G401 (cell line): ENCODE measurements around the gene BLID. TPM values are rescaled to one million over a fixed set of nuclear protein-coding genes. Genes with fewer than 3 reads are reported as not detected.

Source experiments
- DNase-seq: peaks from one replicate; pipeline ENCODE4 v3.0.0-alpha.2; 2015; ENCODE audit warnings: low spot score
- in situ Hi-C: cut with HindIII; loops from 2 replicates; pipeline ENCODE4 v1.10.0; 2016; ENCODE audit warnings: low sequenced_read_pairs, mixed read lengths
- total RNA-seq: library from RNA; depleted of rRNA; stranded (reverse); fragments of >200 nt; shearing (Covaris generic); gene quantifications from 2 replicates; pipeline ENCODE4 v1.2.3, GENCODE V29; 2014

The BLID gene
- total RNA-seq, 1 experiment from 2014 or later, result not detected

DNA sequence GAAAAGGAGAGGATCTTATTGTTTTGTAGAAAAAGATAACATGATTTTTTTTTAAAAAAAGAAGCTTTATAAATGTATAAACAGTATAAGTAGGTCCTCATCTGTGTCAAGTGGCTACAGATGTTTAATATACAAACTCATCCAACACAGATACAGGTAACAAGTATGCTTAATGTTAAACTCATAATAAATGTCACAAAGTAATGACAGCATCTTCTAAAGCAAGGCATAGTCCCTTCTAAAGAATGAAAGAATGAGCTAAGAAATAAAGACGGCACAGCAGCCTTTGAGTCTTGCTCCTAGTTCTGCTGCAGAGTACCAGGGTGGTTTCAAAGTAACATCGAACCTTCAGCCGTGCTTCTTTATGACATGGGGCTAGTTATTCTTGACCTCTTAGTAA is 28.7 kb upstream of the BLID start:
- in situ Hi-C loops, result no loop called here
- DNase-seq, result no peak

DNA sequence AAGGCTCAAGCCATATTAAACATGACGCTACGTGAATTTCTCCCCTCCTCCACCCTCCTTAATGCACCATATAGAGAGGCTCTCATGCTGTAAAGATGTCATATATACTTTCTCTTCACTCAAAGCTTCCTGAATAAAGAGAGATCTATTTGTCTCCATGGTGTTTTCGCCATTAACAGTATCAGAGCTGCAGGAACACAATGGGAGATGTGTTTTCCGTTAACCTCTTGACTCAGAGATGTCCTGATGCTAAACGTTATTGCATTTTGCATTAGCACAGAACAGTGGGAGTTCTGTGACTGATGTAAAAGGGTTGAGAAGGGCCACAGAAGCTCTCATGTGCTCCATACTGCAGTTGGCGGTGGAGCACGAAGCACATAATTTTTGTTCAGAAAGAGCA is 25.7 kb upstream of the BLID start:
- in situ Hi-C loops, result no loop called here
- no peak for DNase-seq

DNA sequence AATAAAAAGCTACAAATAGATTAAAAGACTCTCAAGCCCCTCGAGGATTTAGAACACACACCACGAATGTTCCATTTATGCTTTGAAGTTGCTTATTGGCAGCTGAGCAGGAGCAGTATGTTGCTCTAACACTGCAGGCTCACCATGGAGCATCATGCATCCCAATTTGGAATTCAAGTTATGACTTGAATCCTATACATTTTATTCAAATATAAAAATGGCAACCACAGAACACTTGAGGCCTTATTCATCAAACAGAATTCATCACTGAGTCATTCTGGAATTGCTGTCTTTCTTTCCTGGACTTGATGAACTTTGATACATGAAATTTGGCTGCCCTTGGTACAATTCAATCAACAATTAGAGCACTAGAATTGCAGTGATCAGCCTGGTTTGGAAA is 24.5 kb upstream of the BLID start:
- no peak for DNase-seq
- in situ Hi-C loops, result no loop called here

- DNase-seq, result no peak
- in situ Hi-C loops, result no loop called here
Observed at GRCh38 chr11:122139595-122139866, 23.5 kb upstream of the BLID start.

GRCh38 chr11:122138744-122139594 is 23.0 kb upstream of the BLID start:
- no peak for DNase-seq
- in situ Hi-C loops, result no loop called here

DNA sequence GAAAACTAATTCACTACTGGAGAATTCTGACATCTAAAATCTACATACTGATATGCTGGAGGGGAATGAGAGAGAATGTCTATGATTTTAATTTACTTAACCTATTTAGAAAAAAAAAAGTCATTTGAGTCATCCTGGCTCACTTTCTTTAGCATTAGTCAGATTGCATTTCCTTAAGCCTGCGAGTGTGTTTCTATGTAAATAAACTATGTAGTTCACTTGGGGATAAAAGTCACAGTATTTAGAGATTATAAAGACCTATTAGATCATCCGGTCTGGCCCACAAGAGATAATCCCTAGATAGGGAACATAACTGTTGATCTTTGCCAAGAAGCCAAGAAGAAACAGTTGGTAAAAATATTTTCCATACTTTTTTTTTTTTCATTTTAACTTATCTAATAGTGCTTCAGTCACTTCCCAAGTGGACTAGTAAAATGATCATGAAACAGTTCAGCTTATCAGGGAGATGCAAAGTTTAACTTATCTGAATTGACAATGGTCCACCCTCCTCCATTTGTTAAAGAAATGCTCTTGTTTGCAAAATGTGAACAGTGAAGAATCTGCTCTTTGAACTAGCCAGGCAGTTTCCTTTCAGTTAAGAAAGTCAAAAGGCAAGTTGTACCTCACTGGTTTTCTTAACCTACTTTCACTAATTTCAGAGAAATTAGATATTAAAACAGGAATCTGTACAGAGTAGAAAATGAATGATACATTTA is 21.2 kb upstream of the BLID start:
- in situ Hi-C loops, result no loop called here
- DNase-seq, result no peak

- in situ Hi-C loops, result no loop called here
- DNase-seq, result no peak
Observed at GRCh38 chr11:122131126-122131525, 15.1 kb upstream of the BLID start.

- no peak for DNase-seq
- in situ Hi-C loops, result no loop called here
Observed at GRCh38 chr11:122128146-122128545, 12.1 kb upstream of the BLID start.

DNA sequence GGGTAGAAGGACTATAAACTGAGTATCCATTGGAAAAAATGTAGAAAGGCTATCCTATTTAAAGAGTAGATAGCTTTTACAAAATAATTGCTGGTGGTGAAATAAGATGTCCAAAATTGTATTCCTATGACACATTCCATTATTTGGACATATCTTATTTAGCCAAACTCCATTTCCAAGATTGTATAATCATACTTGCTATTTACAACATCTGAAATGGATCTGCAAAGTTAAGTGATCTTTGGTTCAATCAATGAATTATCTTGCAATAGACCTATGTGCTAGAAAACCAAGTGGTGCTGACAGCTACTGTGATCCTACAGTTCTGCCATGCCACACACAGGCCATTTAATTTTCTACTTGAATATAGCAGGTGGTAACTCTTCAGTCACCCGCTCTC is 11.0 kb upstream of the BLID start:
- DNase-seq, result no peak
- in situ Hi-C loops, result no loop called here

DNA sequence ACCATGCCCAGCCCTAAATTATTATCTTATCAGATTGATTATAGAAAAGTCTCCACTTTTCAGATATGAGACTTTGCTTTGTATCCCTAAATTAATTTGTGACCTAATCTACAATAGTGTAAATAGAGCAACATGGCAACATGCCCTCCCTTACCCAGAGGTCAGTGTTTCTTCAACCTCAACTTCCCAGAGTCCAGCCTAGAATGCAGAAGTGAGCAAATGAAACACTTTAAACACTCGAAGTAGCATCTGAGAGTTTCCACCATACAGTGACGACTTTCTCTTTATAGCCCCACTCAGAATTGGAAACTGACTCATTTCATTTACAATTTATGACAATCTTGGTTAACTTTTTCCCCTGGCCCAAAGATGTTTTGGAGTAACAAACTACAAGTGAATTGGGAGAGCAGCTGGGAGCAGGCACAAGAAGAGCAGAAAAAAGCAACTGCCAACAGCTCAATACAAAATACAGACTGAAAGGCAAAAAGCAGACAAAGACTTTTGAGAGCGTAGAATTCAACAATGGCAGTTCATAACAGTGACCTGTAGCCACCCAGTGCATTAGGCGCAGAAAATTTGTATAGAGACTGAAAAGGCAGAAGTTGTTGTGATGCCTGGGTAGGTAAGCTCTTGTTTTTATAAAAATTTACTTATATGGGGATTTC is 10.1 kb upstream of the BLID start:
- DNase-seq, result no peak
- in situ Hi-C loops, result no loop called here

- in situ Hi-C loops, result no loop called here
- no peak for DNase-seq
Observed at GRCh38 chr11:122123263-122123929, 7.4 kb upstream of the BLID start.

DNA sequence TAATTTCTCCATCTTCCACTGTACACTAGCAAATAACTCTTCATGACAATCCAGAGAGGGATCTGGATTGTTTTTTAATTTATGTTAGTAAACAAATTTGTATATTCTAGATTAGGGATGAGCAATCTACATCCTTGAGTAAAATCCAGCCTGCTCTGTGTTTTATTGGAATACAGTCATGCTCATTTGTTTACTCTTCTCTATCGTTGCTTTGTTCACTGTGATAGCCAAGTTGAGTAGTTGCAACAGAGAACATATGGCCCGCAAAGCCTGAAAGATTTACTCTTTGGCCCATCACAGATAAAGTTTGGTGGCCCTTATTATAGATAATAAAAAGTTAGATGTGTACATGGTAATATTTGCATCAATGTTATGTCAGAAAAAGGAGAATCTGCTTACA is 6.2 kb upstream of the BLID start:
- no peak for DNase-seq
- in situ Hi-C loops, result no loop called here

DNA sequence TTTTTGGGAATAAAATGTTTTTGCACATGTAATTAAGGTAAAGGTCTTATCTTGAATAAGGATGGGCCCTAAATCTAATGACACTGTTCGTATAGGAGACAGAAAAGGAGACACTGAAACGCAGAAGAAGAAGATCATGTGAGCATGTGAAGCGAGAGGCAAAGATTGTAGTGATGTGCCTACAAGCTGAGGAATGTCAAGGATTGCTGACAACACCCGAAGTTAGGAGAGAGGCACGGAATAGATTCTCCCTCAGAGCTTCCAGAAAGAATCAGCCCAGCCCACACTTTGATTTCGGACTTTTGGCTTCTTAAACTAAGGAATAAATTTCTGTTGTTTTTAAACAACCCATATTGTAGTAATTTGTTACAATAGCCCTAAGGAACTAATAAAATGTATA is 4.1 kb upstream of the BLID start:
- DNase-seq, result no peak
- in situ Hi-C loops, result no loop called here

DNA sequence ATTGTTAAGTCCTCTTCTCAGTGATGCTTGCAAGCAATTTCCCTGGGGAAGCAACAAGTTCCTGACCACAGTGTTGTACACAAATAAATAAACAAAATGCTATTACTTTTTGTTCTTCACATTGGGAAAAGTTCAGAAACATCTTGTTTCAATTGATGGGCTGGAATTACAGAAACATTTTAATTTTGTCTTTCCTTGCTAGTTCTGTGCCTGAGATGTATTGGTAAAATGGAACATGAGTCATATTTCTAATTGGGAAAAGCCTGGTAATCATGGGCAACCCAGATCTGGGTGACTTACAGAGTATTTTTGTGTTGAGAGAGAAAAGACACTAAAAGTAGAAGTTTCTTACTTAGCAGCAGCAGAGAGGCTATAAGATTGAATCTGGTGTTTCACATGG is 576 bp upstream of the BLID start:
- DNase-seq, result no peak
- in situ Hi-C loops, result no loop called here

- in situ Hi-C loops, result no loop called here
Observed at GRCh38 chr11:122114976-122115375, 1.0 kb downstream of the BLID start.

DNA sequence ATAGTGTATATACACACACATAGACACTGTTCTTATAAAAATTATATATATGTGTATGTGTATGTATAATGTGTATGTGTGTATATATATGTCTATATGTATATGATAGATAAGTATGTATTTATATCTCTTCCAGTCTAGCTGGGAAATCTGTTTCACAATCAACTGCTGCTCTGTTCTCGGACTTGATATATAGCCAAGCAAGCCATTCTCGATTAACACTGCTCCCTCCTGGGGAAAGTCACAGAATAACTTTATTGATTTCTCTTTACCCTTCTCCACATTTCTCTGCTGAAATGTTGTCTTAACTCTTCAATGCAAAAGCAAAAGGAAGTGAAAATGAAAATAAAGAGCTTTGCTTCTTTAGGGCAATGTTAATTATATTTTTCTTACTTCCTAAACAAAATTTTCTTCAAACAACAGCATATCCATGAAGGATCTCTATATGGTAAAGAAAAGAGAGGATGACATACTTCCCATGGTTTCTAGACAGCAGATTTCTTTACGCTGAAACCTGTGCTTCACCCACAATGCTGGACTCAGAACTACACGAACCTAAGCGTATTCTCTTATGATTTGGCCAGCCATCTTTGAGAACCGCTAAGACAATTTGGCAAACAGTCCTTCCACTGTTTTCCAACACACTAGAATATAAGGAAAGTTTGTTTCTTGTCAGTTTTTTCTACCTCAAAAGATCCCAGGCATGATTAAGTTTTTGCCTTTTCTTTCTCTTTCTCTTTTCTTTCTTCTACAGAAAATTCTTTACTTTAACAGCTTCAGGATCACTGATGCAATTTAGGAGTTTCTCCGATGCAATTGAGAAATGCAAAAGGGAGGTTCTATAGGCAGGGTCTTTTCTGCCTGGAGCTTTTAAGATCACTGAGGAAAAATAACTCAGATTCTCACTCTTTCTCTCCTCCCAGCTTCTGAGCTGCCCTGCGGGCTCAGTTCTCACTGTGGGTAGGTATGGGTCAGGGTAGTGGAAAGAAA is 1.9 kb downstream of the BLID start:
- no peak for DNase-seq
- in situ Hi-C loops, result no loop called here

More at GRCh38 chr11:122114976-122115375, 1.0 kb downstream of the BLID start:
- DNase-seq, result no peak

DNA sequence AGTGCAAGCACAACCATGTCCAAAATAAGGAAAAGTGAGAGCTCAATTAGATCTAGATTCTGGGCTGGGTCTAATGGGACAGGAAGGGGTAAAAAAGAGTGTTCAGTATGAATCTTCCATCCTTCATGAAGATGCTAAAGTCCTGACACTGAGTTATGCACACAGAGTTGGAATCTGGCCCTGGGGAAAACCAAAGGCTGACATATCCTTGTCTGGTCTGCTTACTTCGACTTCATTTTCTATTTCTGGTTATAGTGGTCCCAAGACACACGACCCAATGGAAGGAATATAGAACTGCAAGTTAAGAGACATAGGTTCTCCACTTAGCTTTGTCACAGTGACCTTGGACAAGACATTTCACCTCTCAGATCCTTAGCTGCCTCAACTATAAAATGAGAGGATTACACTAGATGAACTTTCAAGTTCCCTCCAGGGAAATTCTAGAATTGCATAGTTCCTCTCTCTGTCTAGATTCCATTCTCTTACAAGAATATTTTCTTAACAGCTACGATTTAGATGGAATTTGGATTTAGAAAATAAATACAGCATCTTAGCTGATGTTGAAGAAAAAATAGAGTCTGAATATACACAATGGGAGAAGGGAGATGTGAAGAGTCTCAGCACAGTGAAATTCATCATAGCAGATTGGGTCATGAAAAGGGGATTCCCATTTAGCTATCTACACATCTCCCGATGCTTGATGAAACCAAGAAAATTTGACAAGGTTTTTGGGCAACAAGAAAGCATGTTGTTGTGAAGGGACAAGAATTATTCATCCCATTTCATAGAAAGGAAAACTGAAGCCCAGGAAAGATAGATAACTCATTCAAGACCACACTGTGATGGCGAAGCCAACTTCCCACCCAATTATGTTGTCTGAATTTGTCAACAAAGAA is 3.3 kb downstream of the BLID start:
- in situ Hi-C loops, result no loop called here
- no peak for DNase-seq

DNA sequence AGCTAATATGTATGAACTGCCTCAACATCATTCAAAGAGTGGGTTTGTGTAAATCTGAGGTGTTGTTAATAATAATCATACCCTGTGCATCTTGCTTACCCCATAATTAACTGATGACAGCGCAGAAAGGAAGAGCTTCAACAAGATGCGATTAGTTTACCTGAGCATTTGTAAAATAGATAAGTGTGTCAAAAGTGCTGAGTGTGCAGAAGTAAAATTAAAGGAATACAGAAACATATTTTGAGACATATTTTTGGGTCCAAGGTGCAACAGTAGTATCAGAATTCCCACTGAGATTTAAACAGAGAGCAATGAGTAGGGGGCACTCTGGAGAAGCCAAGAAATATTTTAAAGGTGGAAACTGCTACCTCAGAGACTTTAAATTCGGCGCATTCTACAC is 6.1 kb downstream of the BLID start:
- no peak for DNase-seq
- in situ Hi-C loops, result no loop called here
